ENCODE results near the gene HHIPL1.
"Not testable (repeated sequence)": the region's sequence is repeated elsewhere in the genome, so short reads cannot be mapped to it uniquely, and the experiment has no call there.

The HHIPL1 gene

GRCh38 chr14:99660794-99661193 lies 15.9 kb downstream of the HHIPL1 start:
- no peak for DNase-seq (ENCODE audit: low spot score)

GRCh38 chr14:99661206-99661605 lies 16.3 kb downstream of the HHIPL1 start:
- not testable (repeated sequence) for DNase-seq (ENCODE audit: low spot score)

- no peak for DNase-seq (ENCODE audit: low spot score)
These were observed 17.9 kb downstream of the HHIPL1 start for GRCh38 chr14:99662846-99663245.

GRCh38 chr14:99663386-99664057 lies 18.6 kb downstream of the HHIPL1 start:
- DNase-seq (ENCODE audit: low spot score): no peak

GRCh38 chr14:99664058-99664936 lies 19.4 kb downstream of the HHIPL1 start:
- no peak for DNase-seq (ENCODE audit: low spot score)

GRCh38 chr14:99664937-99665273 lies 20.0 kb downstream of the HHIPL1 start:
- no peak for DNase-seq (ENCODE audit: low spot score)

- DNase-seq (ENCODE audit: low spot score): no peak
These were observed 21.6 kb downstream of the HHIPL1 start for GRCh38 chr14:99666533-99666932.

- DNase-seq (ENCODE audit: low spot score): no peak
These were observed 22.1 kb downstream of the HHIPL1 start for GRCh38 chr14:99667045-99667444.

- DNase-seq (ENCODE audit: low spot score): no peak
These were observed 22.9 kb downstream of the HHIPL1 start for GRCh38 chr14:99667821-99668220.

- DNase-seq (ENCODE audit: low spot score): no peak
These were observed 23.7 kb downstream of the HHIPL1 start for GRCh38 chr14:99668307-99669295.

- no peak for DNase-seq (ENCODE audit: low spot score)
These were observed 25.7 kb downstream of the HHIPL1 start for GRCh38 chr14:99670361-99671234.

GRCh38 chr14:99671235-99672224 lies 26.6 kb downstream of the HHIPL1 start:
- no peak for DNase-seq (ENCODE audit: low spot score)

GRCh38 chr14:99672506-99673304 lies 27.8 kb downstream of the HHIPL1 start:
- DNase-seq (ENCODE audit: low spot score): no peak

GRCh38 chr14:99673305-99674063 lies 28.6 kb downstream of the HHIPL1 start:
- no peak for DNase-seq (ENCODE audit: low spot score)

- DNase-seq (ENCODE audit: low spot score): no peak
These were observed 29.2 kb downstream of the HHIPL1 start for GRCh38 chr14:99674064-99674650.

GRCh38 chr14:99674776-99675381 lies 29.9 kb downstream of the HHIPL1 start:
- no peak for DNase-seq (ENCODE audit: low spot score)

GRCh38 chr14:99675382-99675835 lies 30.5 kb downstream of the HHIPL1 start:
- no peak for DNase-seq (ENCODE audit: low spot score)
